Sigmoid colon (tissue), 3 donors: Measurements from ENCODE around the gene ZC3H10.

Source experiments
- POLR2A ChIP-seq, 2 donors: fragments of 450-650 bp; IDR thresholded peaks; one replicate each; pipeline ENCODE4 v1.6.1; 2016; ENCODE audit warnings: antibody characterized with exemption in 2 of 2, mild to moderate bottlenecking in 2 of 2, moderate library complexity in 2 of 2
- TF ChIP-seq, protein P1 (sequence below), 4 experiments: fragments of 450-650 bp in 3 of 4; fragments of 200-600 bp in 1 of 4; IDR thresholded peaks; one replicate each; pipeline ENCODE4 v1.5.1; 2016 to 2019; ENCODE audit warnings: antibody characterized with exemption in 4 of 4, mild to moderate bottlenecking in 3 of 4, moderate library complexity in 2 of 4

GRCh38 chr12:56154246-56154771 lies 36.2 kb downstream of the ZC3H10 start:
- TF ChIP-seq, protein P1, sequence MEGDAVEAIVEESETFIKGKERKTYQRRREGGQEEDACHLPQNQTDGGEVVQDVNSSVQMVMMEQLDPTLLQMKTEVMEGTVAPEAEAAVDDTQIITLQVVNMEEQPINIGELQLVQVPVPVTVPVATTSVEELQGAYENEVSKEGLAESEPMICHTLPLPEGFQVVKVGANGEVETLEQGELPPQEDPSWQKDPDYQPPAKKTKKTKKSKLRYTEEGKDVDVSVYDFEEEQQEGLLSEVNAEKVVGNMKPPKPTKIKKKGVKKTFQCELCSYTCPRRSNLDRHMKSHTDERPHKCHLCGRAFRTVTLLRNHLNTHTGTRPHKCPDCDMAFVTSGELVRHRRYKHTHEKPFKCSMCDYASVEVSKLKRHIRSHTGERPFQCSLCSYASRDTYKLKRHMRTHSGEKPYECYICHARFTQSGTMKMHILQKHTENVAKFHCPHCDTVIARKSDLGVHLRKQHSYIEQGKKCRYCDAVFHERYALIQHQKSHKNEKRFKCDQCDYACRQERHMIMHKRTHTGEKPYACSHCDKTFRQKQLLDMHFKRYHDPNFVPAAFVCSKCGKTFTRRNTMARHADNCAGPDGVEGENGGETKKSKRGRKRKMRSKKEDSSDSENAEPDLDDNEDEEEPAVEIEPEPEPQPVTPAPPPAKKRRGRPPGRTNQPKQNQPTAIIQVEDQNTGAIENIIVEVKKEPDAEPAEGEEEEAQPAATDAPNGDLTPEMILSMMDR (IDR thresholded peaks at IDR 0.05), result no peak
- no peak for TF ChIP-seq POLR2A (IDR thresholded peaks at IDR 0.05)
